ENCODE measurements around the gene GALNT18. TPM values are rescaled to one million over a fixed set of nuclear protein-coding genes. Genes with fewer than 3 reads are reported as not detected.
A peak's percentile ranks its signal among the peaks of the same experiment; 100 is the strongest.

GALNT18 gene
- total RNA-seq, 2 donors from 2014 or later, result 7.3 to 10.9 TPM

- Mint-ChIP-seq H3K4me3 (no peak overlapping the region), H3K27me3 (peaks cover 3% of the 10 kb centered on the region), H3K9me3 (no peaks in the 10 kb centered on the region), H3K4me1 (no peaks in the 10 kb centered on the region), H3K27ac (no peak overlapping the region), H3K36me3 (ENCODE audit: low read depth) (no peaks in the 10 kb centered on the region)
- ATAC-seq (replicated peaks), result no peak
Measured at GRCh38 chr11:11268119-11268518, 353.7 kb downstream of the GALNT18 start.

- H3K27me3 Mint-ChIP-seq, result peaks cover 5% of the 10 kb centered on the region
- H3K4me3 Mint-ChIP-seq, result no peak overlapping the region
- H3K4me1 Mint-ChIP-seq, result no peaks in the 10 kb centered on the region
- no peak overlapping the region for H3K27ac Mint-ChIP-seq
- no peaks in the 10 kb centered on the region for H3K36me3 Mint-ChIP-seq (ENCODE audit: low read depth)
- H3K9me3 Mint-ChIP-seq, result no peaks in the 10 kb centered on the region
- ATAC-seq (replicated peaks), result no peak
Measured at GRCh38 chr11:11267312-11267711, 354.5 kb downstream of the GALNT18 start.

- H3K36me3 Mint-ChIP-seq (ENCODE audit: low read depth), result no peaks in the 10 kb centered on the region
- H3K27ac Mint-ChIP-seq, result no peak overlapping the region
- H3K9me3 Mint-ChIP-seq, result no peaks in the 10 kb centered on the region
- H3K4me1 Mint-ChIP-seq, result no peaks in the 10 kb centered on the region
- peak; percentile 71 for ATAC-seq (replicated peaks)
- no peak overlapping the region for H3K4me3 Mint-ChIP-seq
- peaks cover 6% of the 10 kb centered on the region for H3K27me3 Mint-ChIP-seq
Measured at GRCh38 chr11:11265994-11266606, 355.7 kb downstream of the GALNT18 start.

GRCh38 chr11:11265320-11265719 lies 356.5 kb downstream of the GALNT18 start:
- Mint-ChIP-seq H3K4me1 (no peaks in the 10 kb centered on the region), H3K27me3 (peaks cover 6% of the 10 kb centered on the region), H3K27ac (no peak overlapping the region), H3K4me3 (no peak overlapping the region), H3K36me3 (ENCODE audit: low read depth) (no peaks in the 10 kb centered on the region), H3K9me3 (no peaks in the 10 kb centered on the region)
- no peak for ATAC-seq (replicated peaks)

- no peak overlapping the region for H3K4me3 Mint-ChIP-seq
- H3K27me3 Mint-ChIP-seq, result peaks cover 9% of the 10 kb centered on the region
- ATAC-seq (replicated peaks), result no peak
- no peaks in the 10 kb centered on the region for H3K9me3 Mint-ChIP-seq
- H3K27ac Mint-ChIP-seq, result no peak overlapping the region
- H3K36me3 Mint-ChIP-seq (ENCODE audit: low read depth), result no peaks in the 10 kb centered on the region
- H3K4me1 Mint-ChIP-seq, result no peaks in the 10 kb centered on the region
Measured at GRCh38 chr11:11263238-11264005, 358.4 kb downstream of the GALNT18 start.

GRCh38 chr11:11262171-11262920 lies 359.5 kb downstream of the GALNT18 start:
- Mint-ChIP-seq H3K4me3 (no peak overlapping the region), H3K27ac (no peak overlapping the region), H3K4me1 (no peaks in the 10 kb centered on the region), H3K27me3 (peaks cover 9% of the 10 kb centered on the region), H3K9me3 (no peaks in the 10 kb centered on the region), H3K36me3 (ENCODE audit: low read depth) (no peaks in the 10 kb centered on the region)
- no peak for ATAC-seq (replicated peaks)

GRCh38 chr11:11261629-11262028 lies 360.2 kb downstream of the GALNT18 start:
- Mint-ChIP-seq H3K4me1 (no peaks in the 10 kb centered on the region), H3K27me3 (peaks cover 13% of the 10 kb centered on the region), H3K9me3 (no peaks in the 10 kb centered on the region), H3K4me3 (no peak overlapping the region), H3K27ac (no peak overlapping the region), H3K36me3 (ENCODE audit: low read depth) (no peaks in the 10 kb centered on the region)
- ATAC-seq (replicated peaks), result no peak

GRCh38 chr11:11260903-11261302 lies 360.9 kb downstream of the GALNT18 start:
- H3K36me3 Mint-ChIP-seq (ENCODE audit: low read depth), result no peaks in the 10 kb centered on the region
- H3K27ac Mint-ChIP-seq, result no peak overlapping the region
- H3K4me3 Mint-ChIP-seq, result no peak overlapping the region
- H3K27me3 Mint-ChIP-seq, result peaks cover 13% of the 10 kb centered on the region
- H3K9me3 Mint-ChIP-seq, result no peaks in the 10 kb centered on the region
- no peak for ATAC-seq (replicated peaks)
- H3K4me1 Mint-ChIP-seq, result no peaks in the 10 kb centered on the region

GRCh38 chr11:11253995-11254394 lies 367.8 kb downstream of the GALNT18 start:
- Mint-ChIP-seq H3K36me3 (ENCODE audit: low read depth) (no peaks in the 10 kb centered on the region), H3K27me3 (peaks cover 4% of the 10 kb centered on the region)

GRCh38 chr11:11253497-11253896 lies 368.3 kb downstream of the GALNT18 start:
- peaks cover 4% of the 10 kb centered on the region for H3K27me3 Mint-ChIP-seq
- no peak overlapping the region for H3K27ac Mint-ChIP-seq
- H3K4me1 Mint-ChIP-seq, result no peaks in the 10 kb centered on the region
- no peak overlapping the region for H3K4me3 Mint-ChIP-seq
- no peaks in the 10 kb centered on the region for H3K9me3 Mint-ChIP-seq
- H3K36me3 Mint-ChIP-seq (ENCODE audit: low read depth), result no peaks in the 10 kb centered on the region
- no peak for ATAC-seq (replicated peaks)

More at GRCh38 chr11:11253995-11254394, 367.8 kb downstream of the GALNT18 start:
- ATAC-seq (replicated peaks), result no peak
- Mint-ChIP-seq H3K9me3 (no peaks in the 10 kb centered on the region), H3K4me1 (no peaks in the 10 kb centered on the region), H3K4me3 (no peak overlapping the region), H3K27ac (no peak overlapping the region)

- no peak overlapping the region for H3K27ac Mint-ChIP-seq
- no peak overlapping the region for H3K4me3 Mint-ChIP-seq
- H3K9me3 Mint-ChIP-seq, result no peaks in the 10 kb centered on the region
- no peak for ATAC-seq (replicated peaks)
- no peaks in the 10 kb centered on the region for H3K4me1 Mint-ChIP-seq
- no peaks in the 10 kb centered on the region for H3K36me3 Mint-ChIP-seq (ENCODE audit: low read depth)
- peaks cover 4% of the 10 kb centered on the region for H3K27me3 Mint-ChIP-seq
Measured at GRCh38 chr11:11252403-11252802, 369.4 kb downstream of the GALNT18 start.

GRCh38 chr11:11251394-11251970 lies 370.3 kb downstream of the GALNT18 start:
- Mint-ChIP-seq H3K4me1 (peaks cover 3% of the 10 kb centered on the region), H3K27me3 (no peaks in the 10 kb centered on the region), H3K4me3 (no peak overlapping the region), H3K36me3 (ENCODE audit: low read depth) (no peaks in the 10 kb centered on the region), H3K27ac (no peak overlapping the region), H3K9me3 (no peaks in the 10 kb centered on the region)
- ATAC-seq (replicated peaks), result no peak

GRCh38 chr11:11250470-11250869 lies 371.3 kb downstream of the GALNT18 start:
- H3K4me1 Mint-ChIP-seq, result peaks cover 7% of the 10 kb centered on the region
- H3K27me3 Mint-ChIP-seq, result no peaks in the 10 kb centered on the region
- no peak for ATAC-seq (replicated peaks)

GRCh38 chr11:11247576-11247975 lies 374.2 kb downstream of the GALNT18 start:
- ATAC-seq (replicated peaks), result no peak
- H3K27me3 Mint-ChIP-seq, result no peaks in the 10 kb centered on the region
- no peaks in the 10 kb centered on the region for H3K36me3 Mint-ChIP-seq (ENCODE audit: low read depth)
- H3K27ac Mint-ChIP-seq, result no peak overlapping the region
- H3K9me3 Mint-ChIP-seq, result no peaks in the 10 kb centered on the region
- H3K4me1 Mint-ChIP-seq, result peaks cover 25% of the 10 kb centered on the region
- no peak overlapping the region for H3K4me3 Mint-ChIP-seq

More at GRCh38 chr11:11250470-11250869, 371.3 kb downstream of the GALNT18 start:
- no peak overlapping the region for H3K27ac Mint-ChIP-seq
- H3K36me3 Mint-ChIP-seq (ENCODE audit: low read depth), result no peaks in the 10 kb centered on the region
- no peak overlapping the region for H3K4me3 Mint-ChIP-seq
- H3K9me3 Mint-ChIP-seq, result no peaks in the 10 kb centered on the region
